HG02981 (cell line): ENCODE data around the gene HAND2.

Experiments
- ATAC-seq: cut with Tn5 transposase; IDR thresholded peaks from one replicate; pipeline ENCODE4 v1.9.1; 2021; ENCODE audit warnings: mild to moderate bottlenecking, moderate library complexity; ENCODE audit not compliant: unreplicated experiment

Gene HAND2

GRCh38 chr4:173529477-173530325 is at the start of gene HAND2:
Gene HAND2 (minus strand): TSS chr4:173530229. CDS start chr4:173529289, 940 bp downstream.
- no peak for ATAC-seq

GRCh38 chr4:173578956-173579355 is 48.9 kb upstream of the HAND2 start:
- no peak for ATAC-seq

- no peak for ATAC-seq
These were observed 47.9 kb upstream of the HAND2 start for GRCh38 chr4:173577963-173578362.

- no peak for ATAC-seq
These were observed 45.6 kb upstream of the HAND2 start for GRCh38 chr4:173575482-173576152.

GRCh38 chr4:173573725-173574124 is 43.7 kb upstream of the HAND2 start:
- ATAC-seq, result no peak

GRCh38 chr4:173573286-173573685 is 43.3 kb upstream of the HAND2 start:
- ATAC-seq, result no peak

GRCh38 chr4:173572493-173573129 is 42.6 kb upstream of the HAND2 start:
- no peak for ATAC-seq

- no peak for ATAC-seq
These were observed 41.6 kb upstream of the HAND2 start for GRCh38 chr4:173571620-173572019.

GRCh38 chr4:173565281-173565680 is 35.3 kb upstream of the HAND2 start:
- no peak for ATAC-seq

- no peak for ATAC-seq
These were observed 34.4 kb upstream of the HAND2 start for GRCh38 chr4:173564461-173564860.

- ATAC-seq, result no peak
These were observed 30.9 kb upstream of the HAND2 start for GRCh38 chr4:173560896-173561295.

- ATAC-seq, result no peak
These were observed 26.5 kb upstream of the HAND2 start for GRCh38 chr4:173556398-173557131.

GRCh38 chr4:173547889-173548288 is 17.9 kb upstream of the HAND2 start:
- no peak for ATAC-seq

GRCh38 chr4:173546776-173547175 is 16.7 kb upstream of the HAND2 start:
- no peak for ATAC-seq

- no peak for ATAC-seq
These were observed 15.4 kb upstream of the HAND2 start for GRCh38 chr4:173545440-173545839.

GRCh38 chr4:173543266-173543665 is 13.2 kb upstream of the HAND2 start:
- ATAC-seq, result no peak

- no peak for ATAC-seq
These were observed 10.0 kb upstream of the HAND2 start for GRCh38 chr4:173539986-173540385.

GRCh38 chr4:173538909-173539445 is 8.9 kb upstream of the HAND2 start:
- no peak for ATAC-seq

- no peak for ATAC-seq
These were observed 8.3 kb upstream of the HAND2 start for GRCh38 chr4:173538148-173538908.

GRCh38 chr4:173537613-173538147 is 7.7 kb upstream of the HAND2 start:
- ATAC-seq, result no peak
